ENCODE measurements around the gene QRFP. TPM values are rescaled to one million over a fixed set of nuclear protein-coding genes. Genes with fewer than 3 reads are reported as not detected.

Gene QRFP
- total RNA-seq, 1 experiment from 2014 or later, result not detected

GRCh38 chr9:130860458-130861316, 35.9 kb downstream of the QRFP start:
- intact Hi-C loops (cut with micrococcal nuclease; ENCODE audit: unreplicated experiment), result no loop called here
- Mint-ChIP-seq H3K4me1 (ENCODE audit: low read depth, unreplicated experiment) (no peaks in the 10 kb centered on the region), H3K4me3 (ENCODE audit: low read depth, unreplicated experiment) (no peak overlapping the region), H3K27me3 (ENCODE audit: unreplicated experiment) (no peaks in the 10 kb centered on the region), H3K9me3 (ENCODE audit: low read depth, unreplicated experiment) (no peaks in the 10 kb centered on the region), H3K27ac (ENCODE audit: unreplicated experiment) (no peak overlapping the region), H3K36me3 (ENCODE audit: insufficient read depth, unreplicated experiment) (no peaks in the 10 kb centered on the region)
- CTCF ChIA-PET, result no interaction called here
- no peak for DNase-seq
- TF ChIP-seq, protein P1, sequence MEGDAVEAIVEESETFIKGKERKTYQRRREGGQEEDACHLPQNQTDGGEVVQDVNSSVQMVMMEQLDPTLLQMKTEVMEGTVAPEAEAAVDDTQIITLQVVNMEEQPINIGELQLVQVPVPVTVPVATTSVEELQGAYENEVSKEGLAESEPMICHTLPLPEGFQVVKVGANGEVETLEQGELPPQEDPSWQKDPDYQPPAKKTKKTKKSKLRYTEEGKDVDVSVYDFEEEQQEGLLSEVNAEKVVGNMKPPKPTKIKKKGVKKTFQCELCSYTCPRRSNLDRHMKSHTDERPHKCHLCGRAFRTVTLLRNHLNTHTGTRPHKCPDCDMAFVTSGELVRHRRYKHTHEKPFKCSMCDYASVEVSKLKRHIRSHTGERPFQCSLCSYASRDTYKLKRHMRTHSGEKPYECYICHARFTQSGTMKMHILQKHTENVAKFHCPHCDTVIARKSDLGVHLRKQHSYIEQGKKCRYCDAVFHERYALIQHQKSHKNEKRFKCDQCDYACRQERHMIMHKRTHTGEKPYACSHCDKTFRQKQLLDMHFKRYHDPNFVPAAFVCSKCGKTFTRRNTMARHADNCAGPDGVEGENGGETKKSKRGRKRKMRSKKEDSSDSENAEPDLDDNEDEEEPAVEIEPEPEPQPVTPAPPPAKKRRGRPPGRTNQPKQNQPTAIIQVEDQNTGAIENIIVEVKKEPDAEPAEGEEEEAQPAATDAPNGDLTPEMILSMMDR (IDR thresholded peaks at IDR 0.05; ENCODE audit: unreplicated experiment), result no peak
- BruUV-seq (replicated peaks), result no TSS peak

DNA sequence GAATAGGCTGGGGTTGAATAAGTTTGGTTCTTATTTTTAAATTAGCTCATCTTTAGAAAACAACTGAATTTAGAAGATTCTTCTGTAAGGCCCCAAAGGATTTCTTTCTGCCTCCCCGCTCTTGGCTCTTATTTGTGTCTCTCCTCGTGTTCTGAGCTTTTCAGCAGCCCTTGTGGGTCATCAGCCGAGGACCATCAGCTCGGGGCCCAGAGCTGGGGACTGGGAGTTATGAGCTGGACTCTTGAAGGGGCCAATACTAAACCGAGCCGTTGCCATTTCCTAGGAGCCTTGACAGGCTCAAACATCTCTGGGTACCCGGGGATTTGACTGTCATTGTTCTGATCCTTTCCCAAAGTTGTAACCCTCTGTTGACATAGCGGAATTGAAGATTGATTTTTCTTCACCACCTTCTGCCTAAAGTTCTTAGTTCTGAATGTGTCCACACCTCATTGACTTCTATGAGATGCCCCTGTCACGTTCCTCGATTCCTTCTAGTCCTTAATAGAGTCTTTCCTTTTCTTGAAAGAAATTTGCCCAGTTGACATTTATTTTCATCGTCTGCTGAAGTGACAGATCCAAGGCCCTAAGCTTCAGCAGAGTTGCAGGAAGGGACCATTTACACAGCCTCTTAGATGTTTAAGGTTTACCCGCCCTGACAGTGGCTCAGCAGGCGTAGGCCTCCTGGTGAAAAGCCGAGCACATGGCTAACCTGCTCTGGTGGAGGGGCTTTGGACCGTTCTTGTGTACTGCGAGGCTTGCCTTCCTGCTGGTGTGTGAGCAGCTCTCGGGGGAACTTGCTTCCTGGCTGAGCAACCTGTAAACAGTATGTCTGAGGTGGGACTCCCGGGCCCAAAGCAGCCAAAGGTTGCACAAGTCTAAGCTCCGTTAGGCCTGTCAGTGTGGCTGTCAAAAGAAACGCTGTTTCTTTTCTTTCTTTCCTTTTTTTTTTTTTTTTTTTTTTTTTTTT, 37.6 kb downstream of the QRFP start:
- DNase-seq, result no peak
- Mint-ChIP-seq H3K27me3 (ENCODE audit: unreplicated experiment) (no peaks in the 10 kb centered on the region), H3K36me3 (ENCODE audit: insufficient read depth, unreplicated experiment) (no peaks in the 10 kb centered on the region), H3K4me1 (ENCODE audit: low read depth, unreplicated experiment) (no peaks in the 10 kb centered on the region), H3K27ac (ENCODE audit: unreplicated experiment) (no peak overlapping the region), H3K9me3 (ENCODE audit: low read depth, unreplicated experiment) (no peaks in the 10 kb centered on the region), H3K4me3 (ENCODE audit: low read depth, unreplicated experiment) (no peak overlapping the region)
- CTCF ChIA-PET, result no interaction called here
- intact Hi-C loops (cut with micrococcal nuclease; ENCODE audit: unreplicated experiment), result no loop called here
- no TSS peak for BruUV-seq (replicated peaks)
- TF ChIP-seq, protein P1 (IDR thresholded peaks at IDR 0.05; ENCODE audit: unreplicated experiment), result no peak

DNA sequence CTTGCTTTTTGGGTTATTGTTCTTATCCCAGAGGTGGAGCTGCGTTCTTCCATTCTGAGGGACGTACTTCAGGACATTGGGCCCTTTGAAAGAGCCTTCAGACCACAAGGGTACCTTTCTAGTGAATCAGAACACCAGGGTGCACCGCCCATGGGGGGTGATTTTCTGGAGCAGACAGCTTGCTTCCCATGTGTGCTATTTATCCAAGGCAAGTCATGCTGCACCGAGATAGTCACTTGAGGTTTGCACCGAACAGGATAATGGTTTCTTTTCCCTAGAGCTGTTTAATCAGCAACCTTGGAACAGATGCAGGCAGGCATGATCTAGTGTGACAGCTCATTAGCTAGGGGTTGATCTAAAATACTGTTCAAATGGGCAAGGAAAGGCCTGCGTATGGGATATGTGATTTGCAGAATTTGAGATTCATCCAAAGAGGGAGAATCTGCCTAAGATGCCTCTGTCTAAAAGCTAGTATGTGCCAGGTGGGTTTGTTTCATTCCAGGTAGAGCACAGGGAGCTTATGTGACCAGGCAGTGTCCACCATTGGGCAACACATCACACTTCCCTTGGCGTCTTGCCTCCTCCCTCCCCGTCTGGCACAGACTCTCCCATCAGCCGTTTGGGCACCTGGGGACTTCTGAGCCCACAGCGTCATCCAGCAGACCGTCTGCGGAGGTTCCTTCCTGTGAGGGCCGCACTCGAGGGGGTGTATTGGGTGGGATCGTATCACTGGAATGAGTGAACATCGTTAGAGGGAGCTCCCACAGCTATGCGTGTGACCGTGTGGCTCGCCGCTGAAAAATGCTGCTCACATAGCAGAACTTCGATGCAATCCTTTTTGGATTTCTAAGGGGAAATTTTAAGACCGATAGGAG, 38.5 kb downstream of the QRFP start:
- no peak overlapping the region for H3K4me3 Mint-ChIP-seq (ENCODE audit: low read depth, unreplicated experiment)
- no peaks in the 10 kb centered on the region for H3K27me3 Mint-ChIP-seq (ENCODE audit: unreplicated experiment)
- no peak for DNase-seq
- H3K36me3 Mint-ChIP-seq (ENCODE audit: insufficient read depth, unreplicated experiment), result no peaks in the 10 kb centered on the region
- CTCF ChIA-PET, result interaction anchor here (0.8 kb wide), 1 partner anchor 9 kb away, joined by 4 read pairs; no protein-coding TSS in a partner anchor
- no peak overlapping the region for H3K27ac Mint-ChIP-seq (ENCODE audit: unreplicated experiment)
- no TSS peak for BruUV-seq (replicated peaks)
- TF ChIP-seq, protein P1 (IDR thresholded peaks at IDR 0.05; ENCODE audit: unreplicated experiment), result no peak
- intact Hi-C loops (cut with micrococcal nuclease; ENCODE audit: unreplicated experiment), result no loop called here
- H3K9me3 Mint-ChIP-seq (ENCODE audit: low read depth, unreplicated experiment), result no peaks in the 10 kb centered on the region
- H3K4me1 Mint-ChIP-seq (ENCODE audit: low read depth, unreplicated experiment), result no peaks in the 10 kb centered on the region

GRCh38 chr9:130856474-130856873, 40.1 kb downstream of the QRFP start:
- TF ChIP-seq, protein P1 (IDR thresholded peaks at IDR 0.05; ENCODE audit: unreplicated experiment), result no peak
- H3K9me3 Mint-ChIP-seq (ENCODE audit: low read depth, unreplicated experiment), result no peaks in the 10 kb centered on the region
- no peaks in the 10 kb centered on the region for H3K4me1 Mint-ChIP-seq (ENCODE audit: low read depth, unreplicated experiment)
- CTCF ChIA-PET, result no interaction called here
- intact Hi-C loops (cut with micrococcal nuclease; ENCODE audit: unreplicated experiment), result no loop called here
- no peaks in the 10 kb centered on the region for H3K27me3 Mint-ChIP-seq (ENCODE audit: unreplicated experiment)
- no peak overlapping the region for H3K27ac Mint-ChIP-seq (ENCODE audit: unreplicated experiment)
- no TSS peak for BruUV-seq (replicated peaks)
- H3K4me3 Mint-ChIP-seq (ENCODE audit: low read depth, unreplicated experiment), result no peak overlapping the region
- no peak for DNase-seq
- no peaks in the 10 kb centered on the region for H3K36me3 Mint-ChIP-seq (ENCODE audit: insufficient read depth, unreplicated experiment)
